Activated CD4-positive, alpha-beta memory T cell treated with anti-CD3 and anti-CD28 coated beads, Interleukin-2, amount 10 ng/mL, durations not matched to agents 7 days and 5 days (primary cell): ENCODE results near the gene ACSL6. TPM values are rescaled to one million over a fixed set of nuclear protein-coding genes. Genes with fewer than 3 reads are reported as not detected.

Experiments
- CTCF ChIA-PET: fragments of 350-600 bp; sonication (Branson Sonifier 250); formaldehyde crosslinking; loops from one replicate; lab custom pipeline; 2021; ENCODE audit warnings: antibody characterized with exemption, inconsistent platforms; lab: Charles Lee
- POLR2A ChIA-PET: fragments of 350-600 bp; sonication (Branson Sonifier 250); formaldehyde crosslinking; loops from one replicate; lab custom pipeline; 2021; ENCODE audit warnings: antibody characterized with exemption; lab: Charles Lee
- DNase-seq: peaks from one replicate; pipeline ENCODE4 v3.0.0-alpha.2; 2020
- H3K27ac Mint-ChIP-seq: one replicate; pipeline ENCODE4 v1.8.0; 2021; ENCODE audit warnings: mild to moderate bottlenecking, mixed read lengths
- H3K27me3 Mint-ChIP-seq: one replicate; pipeline ENCODE4 v1.8.0; 2021; ENCODE audit warnings: mixed read lengths
- H3K36me3 Mint-ChIP-seq: one replicate; pipeline ENCODE4 v1.8.0; 2021; ENCODE audit warnings: low read depth, mixed read lengths
- H3K4me1 Mint-ChIP-seq: one replicate; pipeline ENCODE4 v1.8.0; 2021; ENCODE audit warnings: mixed read lengths
- H3K4me3 Mint-ChIP-seq: one replicate; pipeline ENCODE4 v1.8.0; 2021; ENCODE audit warnings: mild to moderate bottlenecking, mixed read lengths
- H3K9me3 Mint-ChIP-seq: one replicate; pipeline ENCODE4 v1.8.0; 2021; ENCODE audit warnings: mixed read lengths
- total RNA-seq, 2 experiments: library from RNA; stranded (reverse); gene quantifications; one replicate each; pipeline ENCODE4 v1.2.3, GENCODE V29; 2021

Gene ACSL6
- total RNA-seq, 2 experiments from 2014 or later: 10.6 to 11.5 TPM

DNA sequence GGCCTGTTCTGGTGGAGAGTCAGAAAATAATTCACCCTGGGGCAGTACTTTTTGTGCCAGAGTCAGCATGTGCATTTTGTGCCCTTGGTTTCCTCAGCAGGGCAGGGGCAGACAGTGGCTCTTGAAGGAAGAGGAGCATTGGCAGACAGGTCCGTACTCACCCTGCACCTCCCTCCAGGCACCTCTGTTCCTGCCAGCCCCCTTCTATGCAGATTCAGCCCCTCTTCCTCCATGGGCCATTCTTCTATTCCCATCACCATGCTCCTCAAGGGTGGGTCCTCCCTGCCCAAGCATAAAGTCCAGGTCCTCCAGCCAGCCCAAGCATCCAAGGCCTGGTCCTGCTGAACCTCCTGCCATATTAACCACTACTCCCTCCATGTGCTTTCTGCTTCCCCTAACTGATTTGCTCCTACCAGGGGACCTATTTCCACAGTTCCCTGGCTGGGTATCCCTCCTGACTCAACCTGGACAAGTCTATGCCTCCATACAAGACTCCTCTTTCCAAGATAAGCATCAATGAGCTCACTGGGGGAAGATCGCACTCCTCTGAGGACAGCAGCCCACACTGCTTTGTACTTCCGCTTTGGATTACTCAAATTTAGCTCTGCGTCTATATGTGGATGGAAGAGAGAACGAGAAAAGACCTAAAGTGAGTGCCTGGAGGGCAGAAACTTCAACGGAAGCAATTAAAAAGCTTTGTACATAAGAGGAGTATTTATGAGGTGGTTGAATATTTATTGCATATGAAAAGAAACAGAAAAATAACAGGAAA lies 9.3 kb upstream of the ACSL6 start:
- Mint-ChIP-seq H3K4me3 (peak overlapping the region; percentile 2), H3K36me3 (no peaks in the 10 kb centered on the region), H3K9me3 (no peaks in the 10 kb centered on the region), H3K27me3 (peaks cover 36% of the 10 kb centered on the region), H3K4me1 (peaks cover 58% of the 10 kb centered on the region), H3K27ac (peak overlapping the region; percentile 96)
- ChIA-PET POLR2A (interaction anchor here (0.7 to 2.1 kb wide), 12 partner anchors 9 to 426 kb away, joined by 3 to 15 read pairs (median 5); partner anchors contain the start of genes ACSL6 and FNIP1), CTCF (interaction anchor here (0.5 to 2.1 kb wide), 7 partner anchors 12 to 432 kb away, joined by 3 to 20 read pairs (median 4); no protein-coding TSS in a partner anchor)
- no peak for DNase-seq

DNA sequence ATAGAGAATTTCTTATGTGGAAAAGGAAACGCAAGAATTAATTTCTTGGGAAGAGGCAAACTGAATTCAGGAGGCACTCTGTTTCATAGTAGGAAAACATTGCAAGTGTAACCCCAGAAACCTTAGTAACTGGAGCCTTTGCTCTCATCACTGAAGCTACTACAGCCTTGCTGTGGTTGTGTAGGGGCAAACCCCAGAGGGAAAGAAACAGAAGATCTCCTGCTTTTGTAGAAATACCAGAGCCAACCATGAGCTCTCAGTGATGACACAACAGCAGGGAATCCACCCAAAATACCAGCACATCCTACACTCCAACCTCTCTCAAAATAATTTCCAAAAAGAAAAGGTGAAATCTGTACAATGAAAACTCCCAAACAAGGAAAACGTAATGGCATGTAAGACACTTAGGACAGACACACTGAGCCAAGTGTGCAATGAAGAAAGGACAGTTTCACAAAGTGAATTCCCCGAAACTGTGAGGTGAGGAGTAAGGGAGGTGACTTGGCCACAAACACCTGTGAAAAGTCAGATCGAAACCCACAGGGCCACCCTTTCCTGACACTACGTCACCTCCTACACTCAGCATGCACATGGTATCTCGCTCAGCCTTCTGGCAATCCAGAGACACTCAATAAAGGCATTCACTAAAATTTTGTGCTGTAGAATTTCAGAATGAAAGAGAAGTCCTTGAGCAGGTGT lies 8.5 kb upstream of the ACSL6 start:
- Mint-ChIP-seq H3K27me3 (peaks cover 43% of the 10 kb centered on the region), H3K4me1 (peaks cover 58% of the 10 kb centered on the region), H3K27ac (peak overlapping the region; percentile 96), H3K36me3 (no peaks in the 10 kb centered on the region), H3K9me3 (no peaks in the 10 kb centered on the region), H3K4me3 (peak overlapping the region; percentile 54)
- ChIA-PET CTCF (interaction anchor here (0.7 to 2.1 kb wide), 6 partner anchors 11 to 431 kb away, joined by 3 to 20 read pairs (median 7); no protein-coding TSS in a partner anchor), POLR2A (interaction anchor here (0.6 to 2.1 kb wide), 10 partner anchors 10 to 488 kb away, joined by 3 to 15 read pairs (median 4); partner anchors contain the start of gene FNIP1)
- DNase-seq: peak; percentile 89

DNA sequence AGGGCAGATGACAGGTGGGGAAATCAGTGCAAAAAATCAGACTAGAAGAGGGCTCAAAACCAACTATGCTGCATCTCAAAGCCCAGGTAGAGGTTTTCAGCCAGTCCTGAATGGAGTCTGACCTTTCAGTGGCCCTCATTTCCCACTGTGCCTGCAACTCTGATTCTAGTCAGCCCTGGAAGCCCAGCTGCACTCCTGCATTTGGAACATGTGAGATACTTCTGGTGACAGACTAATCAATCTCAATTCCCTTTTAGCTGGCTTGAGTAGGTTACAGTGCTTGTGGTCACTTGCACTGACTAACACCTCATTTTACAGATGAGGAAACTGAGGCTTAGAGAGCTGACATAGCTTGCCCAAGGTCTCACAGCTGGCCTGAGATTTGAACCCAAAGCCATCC lies 7.9 kb upstream of the ACSL6 start:
- H3K36me3 Mint-ChIP-seq: no peaks in the 10 kb centered on the region
- peaks cover 58% of the 10 kb centered on the region for H3K4me1 Mint-ChIP-seq
- CTCF ChIA-PET: interaction anchor here (1.1 to 2.1 kb wide), 5 partner anchors 11 to 430 kb away, joined by 3 to 20 read pairs (median 7); no protein-coding TSS in a partner anchor
- H3K4me3 Mint-ChIP-seq: no peak overlapping the region
- peaks cover 48% of the 10 kb centered on the region for H3K27me3 Mint-ChIP-seq
- H3K27ac Mint-ChIP-seq: peak overlapping the region; percentile 96
- POLR2A ChIA-PET: interaction anchor here (0.6 to 2.1 kb wide), 10 partner anchors 9 to 487 kb away, joined by 3 to 15 read pairs (median 4); partner anchors contain the start of gene FNIP1
- DNase-seq: no peak
- H3K9me3 Mint-ChIP-seq: no peaks in the 10 kb centered on the region

GRCh38 chr5:132017738-132018625 lies 6.5 kb upstream of the ACSL6 start:
- H3K27ac Mint-ChIP-seq: no peak overlapping the region
- DNase-seq: no peak
- H3K9me3 Mint-ChIP-seq: no peaks in the 10 kb centered on the region
- peaks cover 53% of the 10 kb centered on the region for H3K4me1 Mint-ChIP-seq
- H3K4me3 Mint-ChIP-seq: no peak overlapping the region
- POLR2A ChIA-PET: interaction anchor here (2.1 kb wide), 1 partner anchor 40 kb away, joined by 15 read pairs; no protein-coding TSS in a partner anchor
- no peaks in the 10 kb centered on the region for H3K36me3 Mint-ChIP-seq
- CTCF ChIA-PET: interaction anchor here (2.1 kb wide), 1 partner anchor 9 kb away, joined by 20 read pairs; no protein-coding TSS in a partner anchor
- peaks cover 60% of the 10 kb centered on the region for H3K27me3 Mint-ChIP-seq

- Mint-ChIP-seq H3K9me3 (no peaks in the 10 kb centered on the region), H3K27me3 (peaks cover 66% of the 10 kb centered on the region), H3K4me1 (peaks cover 50% of the 10 kb centered on the region)
Measured at GRCh38 chr5:132017316-132017715, 5.9 kb upstream of the ACSL6 start.

DNA sequence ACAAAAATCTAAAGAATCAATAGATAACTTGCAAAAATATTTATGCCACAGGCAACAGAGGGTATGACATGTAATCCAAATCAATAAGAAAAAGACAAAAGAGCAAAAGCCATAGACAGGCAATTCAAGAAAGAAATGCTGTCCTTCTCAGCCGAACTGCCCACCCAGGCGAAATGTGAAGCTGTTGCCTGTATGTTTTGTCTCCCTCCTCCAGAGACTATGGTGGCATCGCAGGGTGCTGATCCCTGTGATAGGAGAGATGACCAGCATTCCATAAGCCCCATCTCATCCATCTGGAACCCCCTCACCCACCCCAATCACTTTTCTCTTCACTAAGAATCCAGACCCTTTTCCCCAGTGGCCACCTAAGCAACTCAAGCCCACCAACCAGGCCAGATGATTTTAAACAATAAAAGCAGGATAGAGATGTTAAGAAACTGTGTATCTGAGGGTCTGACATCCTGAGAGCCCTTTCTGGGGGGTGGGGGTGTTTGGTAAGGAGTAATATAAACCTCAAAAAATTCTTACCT lies 5.3 kb upstream of the ACSL6 start:
- H3K4me3 Mint-ChIP-seq: no peak overlapping the region
- CTCF ChIA-PET: no interaction called here
- no peak for DNase-seq
- POLR2A ChIA-PET: no interaction called here
- no peak overlapping the region for H3K27ac Mint-ChIP-seq
- no peaks in the 10 kb centered on the region for H3K36me3 Mint-ChIP-seq
- H3K4me1 Mint-ChIP-seq: peaks cover 52% of the 10 kb centered on the region
- peaks cover 70% of the 10 kb centered on the region for H3K27me3 Mint-ChIP-seq
- H3K9me3 Mint-ChIP-seq: no peaks in the 10 kb centered on the region

More at GRCh38 chr5:132017316-132017715, 5.9 kb upstream of the ACSL6 start:
- Mint-ChIP-seq H3K27ac (no peak overlapping the region), H3K4me3 (no peak overlapping the region), H3K36me3 (no peaks in the 10 kb centered on the region)
- CTCF ChIA-PET: no interaction called here
- no peak for DNase-seq
- POLR2A ChIA-PET: no interaction called here

GRCh38 chr5:132013711-132014110 lies 2.3 kb upstream of the ACSL6 start:
- no peak overlapping the region for H3K4me3 Mint-ChIP-seq
- ChIA-PET CTCF (interaction anchor here (0.7 to 1.4 kb wide), 2 partner anchors 48 to 50 kb away, joined by 3 read pairs; no protein-coding TSS in a partner anchor), POLR2A (interaction anchor here (0.7 kb wide), 1 partner anchor 12 kb away, joined by 3 read pairs; no protein-coding TSS in a partner anchor)
- H3K36me3 Mint-ChIP-seq: no peaks in the 10 kb centered on the region
- peak; percentile 14 for DNase-seq
- H3K27me3 Mint-ChIP-seq: peaks cover 87% of the 10 kb centered on the region
- peaks cover 36% of the 10 kb centered on the region for H3K4me1 Mint-ChIP-seq
- no peak overlapping the region for H3K27ac Mint-ChIP-seq
- H3K9me3 Mint-ChIP-seq: no peaks in the 10 kb centered on the region

- peak; percentile 10 for DNase-seq
- ChIA-PET CTCF (interaction anchor here (0.5 to 1.4 kb wide), 3 partner anchors 48 to 72 kb away, joined by 3 to 4 read pairs (median 3); no protein-coding TSS in a partner anchor), POLR2A (interaction anchor here (0.7 kb wide), 1 partner anchor 12 kb away, joined by 3 read pairs; no protein-coding TSS in a partner anchor)
- H3K9me3 Mint-ChIP-seq: no peaks in the 10 kb centered on the region
- no peak overlapping the region for H3K27ac Mint-ChIP-seq
- no peak overlapping the region for H3K4me3 Mint-ChIP-seq
- H3K27me3 Mint-ChIP-seq: peaks cover 89% of the 10 kb centered on the region
- no peaks in the 10 kb centered on the region for H3K36me3 Mint-ChIP-seq
- peaks cover 35% of the 10 kb centered on the region for H3K4me1 Mint-ChIP-seq
Measured at GRCh38 chr5:132013006-132013689, 1.7 kb upstream of the ACSL6 start.

DNA sequence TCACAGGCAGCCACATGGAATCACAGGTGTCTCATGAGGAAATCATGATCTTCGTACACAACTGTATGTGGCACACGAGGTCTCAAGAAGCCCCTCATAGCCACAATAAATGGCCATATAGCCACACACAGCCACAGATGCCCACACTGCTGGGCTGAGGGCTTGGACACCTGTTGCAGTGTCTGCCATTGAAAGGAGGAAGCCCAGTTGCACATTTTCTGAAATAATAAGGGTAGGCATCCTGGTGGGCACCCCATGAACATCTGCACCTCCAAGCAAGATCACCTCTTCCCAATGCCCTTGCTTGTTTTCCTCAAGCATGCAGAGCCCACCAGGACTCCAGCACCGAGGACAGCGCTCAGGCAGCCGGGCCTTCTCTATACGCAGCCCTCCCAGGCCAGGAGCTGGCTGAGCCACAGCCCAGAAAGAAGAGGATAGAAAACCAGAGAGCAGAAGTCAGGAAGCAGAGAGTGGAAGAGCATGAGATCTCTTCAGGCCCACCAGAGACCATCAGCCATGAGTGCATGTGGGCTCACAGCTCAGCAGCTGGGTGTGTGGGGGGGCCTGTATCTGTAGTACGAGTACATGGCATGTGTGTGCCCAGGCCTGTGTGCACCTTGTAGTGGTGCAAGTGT lies 1.0 kb upstream of the ACSL6 start:
- DNase-seq: peak; percentile 21
- Mint-ChIP-seq H3K9me3 (no peaks in the 10 kb centered on the region), H3K27me3 (peaks cover 82% of the 10 kb centered on the region), H3K4me1 (peaks cover 31% of the 10 kb centered on the region), H3K36me3 (no peaks in the 10 kb centered on the region), H3K27ac (no peak overlapping the region), H3K4me3 (peak overlapping the region; percentile 48)
- CTCF ChIA-PET: interaction anchor here (0.5 to 1.4 kb wide), 2 partner anchors 49 to 72 kb away, joined by 3 to 4 read pairs; no protein-coding TSS in a partner anchor
- POLR2A ChIA-PET: no interaction called here

GRCh38 chr5:132010989-132011621 lies 353 bp downstream of the ACSL6 start:
- H3K27ac Mint-ChIP-seq: no peak overlapping the region
- no peak for DNase-seq
- peaks cover 68% of the 10 kb centered on the region for H3K27me3 Mint-ChIP-seq
- POLR2A ChIA-PET: interaction anchor here (1.1 to 1.5 kb wide), 3 partner anchors 8 to 13 kb away, joined by 4 to 6 read pairs (median 4); no protein-coding TSS in a partner anchor
- CTCF ChIA-PET: interaction anchor here (1.4 to 7.6 kb wide), 2 partner anchors 51 to 422 kb away, joined by 8 to 163 read pairs; no protein-coding TSS in a partner anchor
- peak overlapping the region; percentile 56 for H3K4me3 Mint-ChIP-seq
- H3K4me1 Mint-ChIP-seq: peaks cover 19% of the 10 kb centered on the region
- H3K36me3 Mint-ChIP-seq: no peaks in the 10 kb centered on the region
- H3K9me3 Mint-ChIP-seq: no peaks in the 10 kb centered on the region
